Lung (tissue), 12 donors: ENCODE data around the gene FEN1. TPM values are rescaled to one million over a fixed set of nuclear protein-coding genes. Genes with fewer than 3 reads are reported as not detected.

Source experiments
- ATAC-seq: fragments of 200-7000 bp; cut with Tn5 transposase; one replicate; pipeline ENCODE4 v1.9.1; 2020; ENCODE audit warnings: moderate number of reproducible peaks; ENCODE audit not compliant: insufficient read depth, low FRiP score
- DNase-seq, 3 donors: peaks; one replicate each; pipeline ENCODE4 v3.0.0-alpha.2; 2013 to 2017
- H3K27ac ChIP-seq, 2 donors: one replicate each; pipeline ENCODE4 v1.5.1; 2013; ENCODE audit warnings: mild to moderate bottlenecking in 2 of 2, moderate library complexity in 2 of 2, control low read depth in 1 of 2, inconsistent platforms in 1 of 2, low read depth in 1 of 2, low read length in 1 of 2
- H3K27me3 ChIP-seq, 3 donors: one replicate each; pipeline ENCODE4 v1.5.1; 2013; ENCODE audit warnings: low read length in 2 of 3; ENCODE audit not compliant: control insufficient read depth in 3 of 3, insufficient read depth in 3 of 3
- H3K36me3 ChIP-seq, 4 donors: one replicate each; pipeline ENCODE4 v1.5.1; 2013; ENCODE audit warnings: low read length in 4 of 4, mild to moderate bottlenecking in 1 of 4, moderate library complexity in 1 of 4; ENCODE audit not compliant: control insufficient read depth in 4 of 4, insufficient read depth in 4 of 4
- H3K4me1 ChIP-seq, 5 donors: one replicate each; pipeline ENCODE4 v1.5.1; 2013; ENCODE audit warnings: low read length in 5 of 5, mild to moderate bottlenecking in 2 of 5, moderate library complexity in 1 of 5; ENCODE audit not compliant: control insufficient read depth in 5 of 5, insufficient read depth in 5 of 5
- H3K4me3 ChIP-seq: one replicate; pipeline ENCODE4 v1.5.1; 2013; ENCODE audit warnings: mild to moderate bottlenecking, control low read depth, moderate library complexity
- H3K9ac ChIP-seq, 2 donors: one replicate each; pipeline ENCODE4 v1.5.1; 2013; ENCODE audit warnings: low read length in 2 of 2, control low read depth in 1 of 2; ENCODE audit not compliant: insufficient read depth in 1 of 2
- H3K9me3 ChIP-seq, 4 donors: one replicate each; pipeline ENCODE4 v1.5.1; 2013; ENCODE audit warnings: low read length in 3 of 4, mild to moderate bottlenecking in 1 of 4, moderate library complexity in 1 of 4; ENCODE audit not compliant: control insufficient read depth in 4 of 4, insufficient read depth in 3 of 4
- CTCF ChIP-seq: IDR thresholded peaks from 2 replicates; pipeline ENCODE4 v1.5.1; 2012; ENCODE audit warnings: mild to moderate bottlenecking; ENCODE audit errors: control extremely low read depth, extremely low read depth
- WGBS, 2 donors: extraction: QIAGEN DNeasy Blood & Tissue Kit; methylation state at CpG; one replicate each; pipeline ENCODE4 v1.1.7; 2013; 5-methylcytosine and 5-hydroxymethylcytosine counted together
- polyA plus RNA-seq, 2 donors: library from polyadenylated mRNA; stranded (reverse); fragments of 200-250 nt; gene quantifications; one replicate each; pipeline ENCODE4 v1.2.1, GENCODE V29; 2013
- total RNA-seq, 2 donors: library from RNA; depleted of rRNA in 1 of 2; stranded (reverse); fragments of >200 nt in 1 of 2; gene quantifications; one replicate each; pipeline ENCODE4 v1.2.1, GENCODE V29; 2014 to 2021
- donor health status: control.
- donor health status: control.
- donor health status: Bipolar disorder and iron deficiency.
- donor health status: healthy.
- donor health status: DM: yes; HTN: yes; CAD: no.

Gene FEN1
- total and polyA plus RNA-seq, 4 donors, result 6.4 to 13.2 (median 10.2) TPM

- ATAC-seq, result no peak
- Histone ChIP-seq H3K4me1 (no peaks in the 10 kb centered on the region), H3K27ac (no peak overlapping the region), H3K36me3 (peaks cover 6 to 62% (median 34%) of the 10 kb centered on the region in 4 donors), H3K4me3 (no peak overlapping the region), H3K9me3 (no peaks in the 10 kb centered on the region), H3K27me3 (no peaks in the 10 kb centered on the region), H3K9ac (no peak overlapping the region)
- TF ChIP-seq CTCF, result no peak
- WGBS, 2 donors, result 92 to 98% methylated on average over 10 to 11 of the region's 11 CpGs
- DNase-seq, result no peak
Observed at GRCh38 chr11:61785837-61786402, 6.8 kb upstream of the FEN1 start.

DNA sequence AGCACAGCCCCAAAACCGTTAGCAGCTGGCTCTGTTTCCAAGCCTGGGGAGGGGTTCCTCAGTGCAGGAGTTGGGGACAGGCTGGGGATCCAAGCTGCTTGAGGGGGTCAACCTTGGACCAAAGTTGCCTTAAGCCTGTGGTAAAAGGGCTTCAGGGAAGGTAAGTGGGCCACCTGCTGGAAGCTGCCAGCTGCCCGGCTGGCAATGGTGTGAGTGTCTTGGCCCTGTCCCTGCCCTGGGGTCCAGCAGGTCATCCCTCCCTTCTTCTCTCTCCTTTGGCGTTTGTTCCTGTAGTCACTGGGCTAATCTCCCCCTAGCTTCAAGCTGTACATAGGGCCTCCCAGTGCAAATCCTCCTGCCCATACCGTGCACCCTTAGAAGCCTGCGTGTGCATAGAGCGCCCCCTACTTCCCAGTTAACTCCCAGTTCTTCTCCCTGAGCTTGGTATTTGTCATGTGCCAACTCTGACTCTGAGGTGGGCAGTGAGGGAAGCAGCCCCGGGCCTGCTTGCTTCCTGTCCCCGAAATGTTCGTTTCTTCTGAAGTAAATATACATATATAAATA is 4.7 kb upstream of the FEN1 start:
- no peak overlapping the region for H3K9ac ChIP-seq

DNA sequence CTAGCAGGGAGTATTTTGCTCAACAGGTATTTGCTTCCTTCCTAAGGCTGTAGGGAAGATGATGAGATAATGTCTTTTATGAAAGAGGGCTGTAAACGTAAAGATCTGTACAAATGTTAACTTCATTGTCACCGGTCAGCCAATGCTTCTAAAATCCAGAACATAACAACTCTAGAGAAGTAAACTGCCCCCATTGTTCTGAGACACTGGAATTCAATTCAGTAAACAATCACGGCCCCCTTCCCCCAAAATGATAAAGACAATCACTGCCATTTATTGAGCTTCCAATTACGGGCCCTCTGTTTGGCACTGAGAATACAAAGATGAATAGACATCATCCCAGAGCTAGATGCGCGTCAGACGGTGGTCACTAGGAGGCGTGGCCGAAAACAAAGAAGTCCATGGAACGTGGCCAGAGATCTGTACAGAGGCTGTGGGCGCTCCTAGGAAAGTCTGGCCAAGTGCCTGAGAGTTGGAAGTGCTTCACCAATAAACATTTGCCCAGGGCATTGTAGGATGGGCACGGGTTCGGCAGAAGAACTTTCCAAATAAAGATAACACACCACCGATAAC is 888 bp upstream of the FEN1 start:
- 4 to 6% methylated on average over 14 of the region's 14 CpGs for WGBS, 2 donors
- DNase-seq (peak; percentile 92 to 96 (median 96)), ATAC-seq (peak; percentile 19)
- no peaks in the 10 kb centered on the region for H3K27me3 ChIP-seq
- H3K4me3 ChIP-seq, result peak overlapping the region; percentile 68
- peaks cover 6 to 41% (median 23%) of the 10 kb centered on the region in 4 donors for H3K36me3 ChIP-seq
- H3K9ac ChIP-seq, result peak overlapping the region; percentile 97 to 99
- TF ChIP-seq CTCF, result no peak
- H3K27ac ChIP-seq, result peak overlapping the region; percentile 94 to 97
- H3K4me1 ChIP-seq, result peaks cover 0 to 20% (median 3%) of the 10 kb centered on the region in 5 donors
- no peaks in the 10 kb centered on the region for H3K9me3 ChIP-seq

More for the DNA sequence above, 4.7 kb upstream of the FEN1 start:
- DNase-seq (peak; percentile 43 to 57 (median 53)), ATAC-seq (no peak)
- Histone ChIP-seq H3K27me3 (no peaks in the 10 kb centered on the region), H3K36me3 (peaks cover 6 to 60% (median 33%) of the 10 kb centered on the region in 4 donors), H3K4me1 (peaks cover 0 to 7% (median 0%) of the 10 kb centered on the region in 5 donors), H3K27ac (no peak overlapping the region), H3K9me3 (no peaks in the 10 kb centered on the region), H3K4me3 (no peak overlapping the region)
- no peak for TF ChIP-seq CTCF
- 59 to 60% methylated on average over 9 of the region's 9 CpGs for WGBS, 2 donors
